DND-41 (cell line): ENCODE measurements around the gene CLASRP.

Experiments
- EZH2 ChIP-seq: IDR thresholded peaks from 3 replicates; pipeline ENCODE4 v1.6.1; 2012; ENCODE audit warnings: borderline replicate concordance, low read depth, mild to moderate bottlenecking, moderate library complexity, low read length, inconsistent platforms; ENCODE audit not compliant: severe bottlenecking
- TF ChIP-seq, protein P1 (sequence below): IDR thresholded peaks from 2 replicates; pipeline ENCODE4 v1.5.1; 2012; ENCODE audit warnings: borderline replicate concordance, low read length, moderate library complexity, mild to moderate bottlenecking; ENCODE audit not compliant: poor library complexity, severe bottlenecking; ENCODE audit errors: extremely low read depth

DNA sequence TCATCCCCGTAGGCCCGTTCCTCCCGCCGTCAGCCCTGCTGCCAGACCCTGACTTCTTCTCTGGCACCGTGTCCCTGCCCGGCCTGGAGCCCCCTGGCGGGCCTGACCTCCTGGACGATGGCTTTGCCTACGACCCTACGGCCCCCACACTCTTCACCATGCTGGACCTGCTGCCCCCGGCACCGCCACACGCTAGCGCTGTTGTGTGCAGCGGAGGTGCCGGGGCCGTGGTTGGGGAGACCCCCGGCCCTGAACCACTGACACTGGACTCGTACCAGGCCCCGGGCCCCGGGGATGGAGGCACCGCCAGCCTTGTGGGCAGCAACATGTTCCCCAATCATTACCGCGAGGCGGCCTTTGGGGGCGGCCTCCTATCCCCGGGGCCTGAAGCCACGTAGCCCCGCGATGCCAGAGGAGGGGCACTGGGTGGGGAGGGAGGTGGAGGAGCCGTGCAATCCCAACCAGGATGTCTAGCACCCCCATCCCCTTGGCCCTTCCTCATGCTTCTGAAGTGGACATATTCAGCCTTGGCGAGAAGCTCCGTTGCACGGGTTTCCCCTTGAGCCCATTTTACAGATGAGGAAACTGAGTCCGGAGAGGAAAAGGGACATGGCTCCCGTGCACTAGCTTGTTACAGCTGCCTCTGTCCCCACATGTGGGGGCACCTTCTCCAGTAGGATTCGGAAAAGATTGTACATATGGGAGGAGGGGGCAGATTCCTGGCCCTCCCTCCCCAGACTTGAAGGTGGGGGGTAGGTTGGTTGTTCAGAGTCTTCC lies 1.3 kb upstream of the CLASRP start:
- TF ChIP-seq, protein P1, sequence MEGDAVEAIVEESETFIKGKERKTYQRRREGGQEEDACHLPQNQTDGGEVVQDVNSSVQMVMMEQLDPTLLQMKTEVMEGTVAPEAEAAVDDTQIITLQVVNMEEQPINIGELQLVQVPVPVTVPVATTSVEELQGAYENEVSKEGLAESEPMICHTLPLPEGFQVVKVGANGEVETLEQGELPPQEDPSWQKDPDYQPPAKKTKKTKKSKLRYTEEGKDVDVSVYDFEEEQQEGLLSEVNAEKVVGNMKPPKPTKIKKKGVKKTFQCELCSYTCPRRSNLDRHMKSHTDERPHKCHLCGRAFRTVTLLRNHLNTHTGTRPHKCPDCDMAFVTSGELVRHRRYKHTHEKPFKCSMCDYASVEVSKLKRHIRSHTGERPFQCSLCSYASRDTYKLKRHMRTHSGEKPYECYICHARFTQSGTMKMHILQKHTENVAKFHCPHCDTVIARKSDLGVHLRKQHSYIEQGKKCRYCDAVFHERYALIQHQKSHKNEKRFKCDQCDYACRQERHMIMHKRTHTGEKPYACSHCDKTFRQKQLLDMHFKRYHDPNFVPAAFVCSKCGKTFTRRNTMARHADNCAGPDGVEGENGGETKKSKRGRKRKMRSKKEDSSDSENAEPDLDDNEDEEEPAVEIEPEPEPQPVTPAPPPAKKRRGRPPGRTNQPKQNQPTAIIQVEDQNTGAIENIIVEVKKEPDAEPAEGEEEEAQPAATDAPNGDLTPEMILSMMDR: no peak
- TF ChIP-seq EZH2: no peak
